HG03196 (cell line): ENCODE measurements around the gene SPON1.
A peak's percentile ranks its signal among the peaks of the same experiment; 100 is the strongest.

Experiments used
- ATAC-seq: cut with Tn5 transposase; IDR thresholded peaks from one replicate; pipeline ENCODE4 v1.9.1; 2021; ENCODE audit not compliant: unreplicated experiment

Gene SPON1

DNA sequence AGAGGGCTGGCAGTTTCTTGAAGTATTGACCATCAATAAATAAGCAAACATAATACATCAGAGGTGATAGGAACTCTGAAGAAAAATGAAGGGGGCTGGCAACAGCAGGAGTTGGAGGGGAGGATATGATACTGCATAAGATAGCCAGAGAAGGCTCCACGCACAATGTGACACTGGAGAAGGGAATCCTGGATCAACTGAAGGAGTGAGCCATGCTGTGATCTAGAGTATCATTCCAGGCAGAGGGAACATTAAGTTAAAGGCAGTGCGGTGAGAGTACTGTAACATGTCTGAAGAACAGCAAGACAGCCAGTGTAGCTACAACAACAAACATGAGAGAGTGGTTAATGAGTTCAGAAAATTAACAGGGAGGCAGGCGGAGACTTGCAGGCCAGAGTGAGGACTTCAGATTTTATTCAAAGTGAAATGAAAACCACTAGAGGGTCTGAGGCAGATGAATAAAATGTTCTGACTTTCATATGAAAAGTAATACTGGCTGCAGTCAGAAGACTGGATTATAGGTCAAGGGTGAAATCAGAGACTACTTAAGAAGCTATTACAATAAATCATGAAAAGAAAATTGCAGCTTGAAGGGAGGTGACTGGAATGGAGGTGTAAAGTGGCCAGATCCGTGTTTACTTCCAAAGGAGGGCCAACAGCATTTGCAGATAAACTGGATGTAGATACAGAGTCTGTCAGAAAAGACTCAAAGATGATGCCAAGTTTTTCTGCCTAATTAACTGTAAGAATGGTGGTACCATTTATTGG lies 347.1 kb downstream of the SPON1 start:
- ATAC-seq = peak; percentile 27

DNA sequence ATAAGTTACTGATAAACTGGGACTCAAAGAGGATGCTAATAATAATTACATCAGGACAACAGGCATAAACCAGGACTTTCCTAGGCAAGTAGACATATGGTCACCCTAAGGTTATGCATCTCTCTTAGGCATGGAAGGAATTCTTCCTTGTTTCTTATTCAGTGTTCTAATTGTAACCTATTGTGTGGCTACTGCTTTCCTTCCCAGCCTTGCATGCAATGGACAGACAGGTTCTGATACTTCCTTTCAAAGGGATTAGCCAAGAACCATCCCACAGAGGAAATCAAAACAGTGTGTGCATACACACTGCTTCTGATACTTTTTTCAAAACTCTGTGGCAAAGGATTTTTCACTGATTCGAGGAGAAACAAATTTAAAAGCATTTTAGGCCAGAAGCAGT lies 348.2 kb downstream of the SPON1 start:
- ATAC-seq = no peak

DNA sequence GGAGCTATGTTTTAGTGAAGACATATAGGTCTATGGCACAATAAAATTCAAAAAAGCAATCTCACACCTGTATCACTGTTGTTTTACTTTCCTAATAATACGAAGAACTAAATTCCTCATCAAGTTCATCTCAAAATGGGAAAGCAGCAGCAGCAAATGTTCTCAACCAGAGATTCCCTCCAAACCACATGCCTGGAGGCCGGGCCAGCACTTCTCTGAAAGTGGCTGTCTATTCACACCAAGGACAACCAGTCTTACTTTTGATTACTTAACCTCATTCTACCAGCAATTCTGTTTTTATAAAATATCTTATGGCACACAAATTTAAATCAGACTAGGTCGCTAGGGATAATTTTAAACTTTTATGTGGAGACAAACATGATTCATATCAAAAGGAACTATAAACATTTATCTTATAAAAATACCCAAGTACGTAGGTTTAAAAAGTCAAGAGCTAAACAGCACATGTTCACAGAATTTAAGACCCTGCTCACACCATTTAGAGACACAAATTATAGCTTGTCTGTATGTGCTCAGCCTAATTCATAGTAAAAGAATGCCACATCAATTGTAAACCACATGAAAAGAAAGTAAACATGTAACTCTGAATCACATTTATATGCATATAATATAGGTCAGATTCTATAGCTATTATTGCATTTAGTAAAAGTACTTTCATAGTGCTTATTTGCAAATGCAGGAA lies 350.4 kb downstream of the SPON1 start:
- ATAC-seq = no peak

DNA sequence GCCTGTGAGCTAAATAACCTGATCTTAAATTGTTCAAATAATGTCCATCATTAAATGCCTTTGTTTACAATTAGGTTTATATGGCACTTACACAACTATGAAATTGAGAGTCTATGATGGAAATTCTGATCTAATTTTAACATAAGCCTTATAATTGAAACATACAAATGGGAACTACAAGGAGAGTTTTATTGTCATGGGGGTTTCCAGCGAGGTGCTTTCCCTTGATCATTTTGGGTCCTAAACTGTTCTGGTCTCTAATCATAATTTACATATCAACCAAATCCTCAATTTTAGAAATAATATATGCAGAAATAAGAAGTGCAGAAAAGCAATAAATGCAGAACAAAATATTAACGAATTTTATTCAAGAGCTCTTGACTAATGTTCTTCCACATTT lies 351.6 kb downstream of the SPON1 start:
- ATAC-seq = no peak

DNA sequence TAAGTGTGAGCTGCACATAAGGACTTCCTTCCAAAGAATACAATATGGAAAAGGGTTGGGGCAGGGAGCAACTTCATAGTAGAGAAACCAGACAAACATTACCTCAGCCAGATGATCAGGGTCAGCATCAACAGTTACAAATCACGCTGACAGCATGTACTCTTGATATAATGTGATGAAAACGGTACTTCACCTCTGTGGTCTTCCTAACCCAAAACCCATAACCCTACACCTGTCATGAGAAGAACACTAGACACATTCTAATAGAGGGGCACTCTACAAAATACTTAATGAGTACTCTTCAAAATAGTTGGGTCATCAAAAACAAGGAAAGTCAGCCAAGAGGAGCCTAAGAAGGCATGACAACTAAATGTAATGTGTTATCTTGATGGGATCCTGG lies 352.6 kb downstream of the SPON1 start:
- no peak for ATAC-seq
